ENCODE data around the gene GPN1.

Gene GPN1

GRCh38 chr2:27690052-27690451 lies 61.2 kb downstream of the GPN1 start:
- TF ChIP-seq CTCF (IDR thresholded peaks at IDR 0.05; ENCODE audit: borderline replicate concordance, insufficient read depth, low read depth, low read length), result no peak
- H3K4me3 ChIP-seq (ENCODE audit: low read depth, low read length), result no peak overlapping the region

DNA sequence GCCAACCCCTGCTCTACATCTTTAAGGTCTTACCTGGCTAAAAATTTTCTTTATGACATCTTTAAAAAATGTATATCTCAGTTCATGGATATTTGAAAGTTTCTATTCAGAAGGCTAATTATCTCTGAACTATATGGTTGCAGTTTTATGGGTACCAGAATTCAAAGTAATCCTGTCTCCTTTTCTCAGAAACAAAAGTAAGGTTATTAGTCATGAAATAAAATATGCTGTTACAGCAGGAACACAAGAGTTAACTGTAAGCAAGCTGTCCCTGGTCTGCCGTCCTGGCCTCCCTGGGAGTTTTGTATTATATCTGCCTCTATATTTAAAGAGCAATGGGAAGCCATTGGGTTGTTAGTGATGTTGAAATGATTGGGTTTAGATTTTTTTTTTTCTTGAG lies 68.8 kb downstream of the GPN1 start:
- no peak for TF ChIP-seq CTCF (IDR thresholded peaks at IDR 0.05; ENCODE audit: borderline replicate concordance, insufficient read depth, low read depth, low read length)
- H3K4me3 ChIP-seq (ENCODE audit: low read depth, low read length), result no peak overlapping the region
